PC-9 (cell line): Measurements from ENCODE around the gene CELF1. TPM values are rescaled to one million over a fixed set of nuclear protein-coding genes. Genes with fewer than 3 reads are reported as not detected.

ENCODE experiments used
- BruUV-seq: library from RNA; stranded (reverse); fragments of 400-500 nt; replicated peaks from 2 replicates; lab custom pipeline; 2021; lab: Mats Ljungman, UMichigan
- CTCF ChIA-PET: fragments of 300-600 bp; sonication (Branson Sonifier 250); formaldehyde crosslinking; loops from one replicate; lab custom pipeline; 2022; ENCODE audit warnings: antibody characterized with exemption; lab: Charles Lee
- POLR2A ChIA-PET: fragments of 300-600 bp; sonication (Branson Sonifier 250); formaldehyde crosslinking; loops from one replicate; lab custom pipeline; 2022; ENCODE audit warnings: antibody characterized with exemption; ENCODE audit not compliant: unreplicated experiment; lab: Charles Lee
- DNase-seq, 2 experiments: peaks; one replicate each; pipeline versions ENCODE4 v3.0.0 to v3.0.0-alpha.2; 2015 to 2022; ENCODE audit warnings: mixed read lengths in 1 of 2
- H2AFZ ChIP-seq: fragments of 200-600 bp; sonication (generic); 2 replicates; pipeline ENCODE4 v1.8.1; 2017; ENCODE audit warnings: antibody characterized with exemption
- H3F3A ChIP-seq: fragments of 200-600 bp; sonication (generic); 2 replicates; pipeline ENCODE4 v1.8.1; 2017; ENCODE audit warnings: antibody characterized with exemption, mild to moderate bottlenecking, low read depth; ENCODE audit not compliant: insufficient read depth
- H3K27ac ChIP-seq: fragments of 200-600 bp; sonication (generic); 2 replicates; pipeline ENCODE4 v1.6.1; 2016; ENCODE audit warnings: mixed run types
- H3K27me3 ChIP-seq: fragments of 200-600 bp; sonication (generic); 2 replicates; pipeline ENCODE4 v1.6.1; 2016; ENCODE audit warnings: low read depth, mixed run types; ENCODE audit not compliant: insufficient read depth
- H3K36me3 ChIP-seq: fragments of 200-600 bp; sonication (generic); 2 replicates; pipeline ENCODE4 v1.6.1; 2016; ENCODE audit warnings: low read depth, mixed run types
- H3K4me1 ChIP-seq: fragments of 200-600 bp; sonication (generic); replicated peaks from 2 replicates; pipeline ENCODE4 v1.6.1; 2016; ENCODE audit warnings: mixed run types; ENCODE audit not compliant: insufficient read depth
- H3K4me2 ChIP-seq: fragments of 200-600 bp; sonication (generic); 2 replicates; pipeline ENCODE4 v1.6.1; 2017; ENCODE audit warnings: mixed run types
- H3K4me3 ChIP-seq: fragments of 200-600 bp; sonication (generic); 2 replicates; pipeline ENCODE4 v1.6.1; 2016; ENCODE audit warnings: mixed run types
- H3K79me2 ChIP-seq: fragments of 200-600 bp; sonication (generic); 2 replicates; pipeline ENCODE4 v1.6.1; 2017; ENCODE audit warnings: low read depth, mixed run types
- H3K9me2 ChIP-seq: fragments of 200-600 bp; sonication (generic); 2 replicates; pipeline ENCODE4 v1.8.1; 2017; ENCODE audit warnings: mild to moderate bottlenecking; ENCODE audit not compliant: insufficient read depth
- H3K9me3 ChIP-seq: fragments of 200-600 bp; sonication (generic); 2 replicates; pipeline ENCODE4 v1.8.1; 2016; ENCODE audit warnings: low read depth; ENCODE audit not compliant: insufficient read depth
- H4K20me1 ChIP-seq: fragments of 200-600 bp; sonication (generic); 2 replicates; pipeline ENCODE4 v1.8.1; 2017; ENCODE audit not compliant: insufficient read depth
- CTCF ChIP-seq: fragments of 200-600 bp; sonication (generic); conservative IDR thresholded peaks from 2 replicates; pipeline ENCODE4 v1.6.1; 2017; ENCODE audit warnings: mixed run types, antibody characterized with exemption, mild to moderate bottlenecking, moderate library complexity
- EZH2 ChIP-seq: fragments of 200-600 bp; sonication (generic); IDR thresholded peaks from 2 replicates; pipeline ENCODE4 v1.8.0; 2017; ENCODE audit warnings: antibody characterized with exemption, low read depth
- intact Hi-C: fragments of 100-400 bp; cut with micrococcal nuclease; formaldehyde crosslinking; loops from one replicate; pipeline ENCODE4 v1.10.0; 2022; ENCODE audit not compliant: unreplicated experiment
- total RNA-seq: library from RNA; stranded (reverse); gene quantifications from 2 replicates; pipeline ENCODE4 v1.2.3, GENCODE V29; 2021

CELF1 gene
- total RNA-seq, 1 experiment from 2014 or later = 165 TPM

- Histone ChIP-seq H3K9me3 (no peaks in the 10 kb centered on the region), H3K4me3 (no peak overlapping the region), H3K27me3 (no peaks in the 10 kb centered on the region), H4K20me1 (no peaks in the 10 kb centered on the region), H3K27ac (no peak overlapping the region), H3K79me2 (no peaks in the 10 kb centered on the region), H2AFZ (no peak overlapping the region), H3K4me1 (no peaks in the 10 kb centered on the region), H3K36me3 (no peaks in the 10 kb centered on the region), H3K9me2 (no peaks in the 10 kb centered on the region), H3F3A (peaks cover 6% of the 10 kb centered on the region), H3K4me2 (no peak overlapping the region)
- TF ChIP-seq CTCF (no peak), EZH2 (no peak)
- DNase-seq = no peak
- ChIA-PET POLR2A (no interaction called here), CTCF (interaction anchor here (0.6 kb wide), 1 partner anchor 24 kb away, joined by 5 read pairs; no protein-coding TSS in a partner anchor)
- intact Hi-C loops = no loop called here
- BruUV-seq = no TSS peak
Observed at GRCh38 chr11:47435687-47436086, 117.2 kb downstream of the CELF1 start.

- CTCF ChIA-PET = interaction anchor here (0.7 kb wide), 1 partner anchor 13 kb away, joined by 7 read pairs; no protein-coding TSS in a partner anchor
- Histone ChIP-seq H3K9me2 (no peaks in the 10 kb centered on the region), H3K9me3 (no peaks in the 10 kb centered on the region), H3K27ac (no peak overlapping the region), H3F3A (peaks cover 6% of the 10 kb centered on the region), H3K79me2 (no peaks in the 10 kb centered on the region), H3K4me2 (no peak overlapping the region), H3K36me3 (no peaks in the 10 kb centered on the region), H4K20me1 (no peaks in the 10 kb centered on the region), H3K4me3 (no peak overlapping the region), H3K27me3 (no peaks in the 10 kb centered on the region), H3K4me1 (no peaks in the 10 kb centered on the region), H2AFZ (no peak overlapping the region)
- TF ChIP-seq EZH2 = no peak
- TF ChIP-seq CTCF = no peak
- BruUV-seq = no TSS peak
- intact Hi-C loops = no loop called here
- DNase-seq = no peak
- POLR2A ChIA-PET = no interaction called here
Observed at GRCh38 chr11:47434011-47434786, 118.7 kb downstream of the CELF1 start.

GRCh38 chr11:47433157-47433556, 119.8 kb downstream of the CELF1 start:
- TF ChIP-seq EZH2 (no peak), CTCF (no peak)
- no peaks in the 10 kb centered on the region for H4K20me1 ChIP-seq
- ChIA-PET POLR2A (no interaction called here), CTCF (no interaction called here)
- H3K9me2 ChIP-seq = no peaks in the 10 kb centered on the region
- H2AFZ ChIP-seq = no peak overlapping the region
- H3K36me3 ChIP-seq = no peaks in the 10 kb centered on the region
- peaks cover 6% of the 10 kb centered on the region for H3F3A ChIP-seq
- no TSS peak for BruUV-seq
- no peak for DNase-seq
- H3K9me3 ChIP-seq = no peaks in the 10 kb centered on the region
- no peaks in the 10 kb centered on the region for H3K27me3 ChIP-seq
- no peak overlapping the region for H3K4me2 ChIP-seq
- no peak overlapping the region for H3K27ac ChIP-seq
- no peaks in the 10 kb centered on the region for H3K4me1 ChIP-seq
- H3K4me3 ChIP-seq = no peak overlapping the region
- intact Hi-C loops = no loop called here
- H3K79me2 ChIP-seq = no peaks in the 10 kb centered on the region
